H1 (cell line): ENCODE measurements around the gene LPP. TPM values are rescaled to one million over a fixed set of nuclear protein-coding genes. Genes with fewer than 3 reads are reported as not detected.

Experiments
- CTCF ChIA-PET: fragments of 300-600 bp; sonication (Branson Sonifier 250); formaldehyde crosslinking; loops from one replicate; lab custom pipeline; 2021; ENCODE audit not compliant: partially characterized antibody; lab: Charles Lee
- POLR2A ChIA-PET: fragments of 300-600 bp; sonication (Branson Sonifier 250); formaldehyde crosslinking; loops from one replicate; lab custom pipeline; 2021; ENCODE audit warnings: inconsistent platforms; ENCODE audit not compliant: partially characterized antibody; lab: Charles Lee
- DNase-seq, 2 experiments: peaks; one replicate each; pipeline versions ENCODE4 v3.0.0 to v3.0.0-alpha.2; 2010 to 2022; ENCODE audit warnings: low spot score in 2 of 2, low read depth in 1 of 2, mixed read lengths in 1 of 2
- FAIRE-seq: peaks from 2 replicates; lab custom pipeline; 2011; peaks lifted over from hg19 to GRCh38; lab: Jason Lieb, UNC
- H2AFZ ChIP-seq: 2 replicates; pipeline ENCODE4 v1.8.1; 2012; ENCODE audit warnings: low read length, inconsistent platforms
- H2AK5ac ChIP-seq: 2 replicates; pipeline ENCODE4 v1.6.1; 2013; ENCODE audit warnings: low read depth, low read length
- H2BK120ac ChIP-seq: replicated peaks from 2 replicates; pipeline ENCODE3; 2013; ENCODE audit warnings: low read depth, low read length, inconsistent platforms
- H2BK12ac ChIP-seq: 2 replicates; pipeline ENCODE4 v1.6.1; 2013; ENCODE audit warnings: low read depth, low read length
- H2BK15ac ChIP-seq: 2 replicates; pipeline ENCODE4 v1.6.1; 2013; ENCODE audit warnings: low read length
- H2BK20ac ChIP-seq: 2 replicates; pipeline ENCODE4 v1.6.1; 2013; ENCODE audit warnings: low read length
- H2BK5ac ChIP-seq: 2 replicates; pipeline ENCODE4 v1.6.1; 2013; ENCODE audit warnings: low read depth, low read length
- H3K14ac ChIP-seq: 2 replicates; pipeline ENCODE4 v1.6.1; 2013; ENCODE audit warnings: inconsistent platforms; ENCODE audit not compliant: insufficient read length
- H3K18ac ChIP-seq: 2 replicates; pipeline ENCODE4 v1.6.1; 2013; ENCODE audit warnings: low read length; ENCODE audit errors: extremely low read depth
- H3K23ac ChIP-seq: 2 replicates; pipeline ENCODE4 v1.6.1; 2013; ENCODE audit warnings: inconsistent platforms; ENCODE audit not compliant: insufficient read length
- H3K23me2 ChIP-seq: 2 replicates; pipeline ENCODE4 v1.6.1; 2013; ENCODE audit warnings: low read depth, low read length
- H3K27ac ChIP-seq: 2 replicates; pipeline ENCODE4 v1.6.1; 2011; ENCODE audit warnings: low read depth, low read length, inconsistent platforms
- H3K27me3 ChIP-seq, 4 experiments: replicated peaks in 1 of 4; 1 replicate in 1 of 4; 2 replicates in 3 of 4; pipeline versions ENCODE4 v1.6.1 to v1.8.1; 2011 to 2013; ENCODE audit warnings: low read length in 3 of 4, mild to moderate bottlenecking in 3 of 4, inconsistent platforms in 2 of 4, mixed read lengths in 2 of 4, moderate library complexity in 1 of 4; ENCODE audit not compliant: control insufficient read depth in 3 of 4, insufficient read depth in 3 of 4; ENCODE audit errors: extremely low read depth in 1 of 4
- H3K36me3 ChIP-seq, 4 experiments: 2 replicates each; pipeline versions ENCODE4 v1.6.1 to v1.8.1; 2011 to 2013; ENCODE audit warnings: mild to moderate bottlenecking in 4 of 4, low read length in 3 of 4, moderate library complexity in 2 of 4, control low read depth in 1 of 4, inconsistent platforms in 1 of 4; ENCODE audit not compliant: insufficient read depth in 4 of 4, control insufficient read depth in 2 of 4
- H3K4ac ChIP-seq: replicated peaks from 2 replicates; pipeline ENCODE3; 2013; ENCODE audit warnings: low read length, low read depth, mixed read lengths, inconsistent platforms; ENCODE audit not compliant: insufficient read length
- H3K4me1 ChIP-seq, 4 experiments: replicated peaks in 1 of 4; 1 replicate in 1 of 4; 2 replicates in 3 of 4; pipeline versions ENCODE4 v1.6.1 to v1.8.1; 2011 to 2013; ENCODE audit warnings: low read length in 3 of 4, inconsistent platforms in 2 of 4, mixed read lengths in 1 of 4; ENCODE audit not compliant: insufficient read depth in 4 of 4, control insufficient read depth in 3 of 4
- H3K4me2 ChIP-seq, 2 experiments: 2 replicates each; pipeline versions ENCODE4 v1.6.1 to v1.8.1; 2011 to 2013; ENCODE audit warnings: low read depth in 2 of 2, low read length in 2 of 2, control low read depth in 1 of 2, inconsistent platforms in 1 of 2, mild to moderate bottlenecking in 1 of 2; ENCODE audit not compliant: insufficient read depth in 1 of 2
- H3K4me3 ChIP-seq, 4 experiments: fragments of 200-600, 300-600 bp in 1 of 4; sonication (generic), shearing (Covaris generic), sonication (Bioruptor Twin) in 1 of 4; 2 replicates each; pipeline versions ENCODE4 v1.5.1 to v1.8.1; 2011 to 2016; ENCODE audit warnings: low read length in 4 of 4, low read depth in 3 of 4, control low read depth in 2 of 4, inconsistent platforms in 2 of 4, mild to moderate bottlenecking in 2 of 4, mixed read lengths in 1 of 4, moderate library complexity in 1 of 4; ENCODE audit not compliant: insufficient read depth in 2 of 4; ENCODE audit errors: extremely low read depth in 1 of 4
- H3K56ac ChIP-seq: replicated peaks from 2 replicates; pipeline ENCODE3; 2013; ENCODE audit warnings: low read depth, mild to moderate bottlenecking, mixed read lengths, low read length, inconsistent platforms; ENCODE audit not compliant: insufficient read length
- H3K79me1 ChIP-seq: 2 replicates; pipeline ENCODE4 v1.6.1; 2013; ENCODE audit warnings: low read depth, low read length, control low read depth
- H3K79me2 ChIP-seq, 2 experiments: 2 replicates each; pipeline versions ENCODE4 v1.6.1 to v1.8.1; 2012 to 2013; ENCODE audit warnings: low read length in 2 of 2, mild to moderate bottlenecking in 2 of 2, inconsistent platforms in 1 of 2; ENCODE audit not compliant: insufficient read depth in 2 of 2, control insufficient read depth in 1 of 2
- H3K9ac ChIP-seq, 4 experiments: replicated peaks in 1 of 4; 1 replicate in 1 of 4; 2 replicates in 3 of 4; pipeline versions ENCODE4 v1.6.1 to v1.8.1; 2011 to 2013; ENCODE audit warnings: low read depth in 3 of 4, low read length in 3 of 4, control low read depth in 2 of 4, mild to moderate bottlenecking in 2 of 4, moderate library complexity in 2 of 4, inconsistent platforms in 1 of 4; ENCODE audit errors: extremely low read depth in 1 of 4
- H3K9me3 ChIP-seq, 2 experiments: 2 replicates each; pipeline versions ENCODE4 v1.6.1 to v1.8.1; 2012 to 2013; ENCODE audit warnings: mild to moderate bottlenecking in 2 of 2, moderate library complexity in 2 of 2, control low read depth in 1 of 2, inconsistent platforms in 1 of 2, low read depth in 1 of 2, low read length in 1 of 2, mixed read lengths in 1 of 2; ENCODE audit not compliant: insufficient read depth in 2 of 2
- H4K20me1 ChIP-seq, 2 experiments: replicated peaks in 1 of 2; 2 replicates each; pipeline versions ENCODE3 to v1.8.1; 2011 to 2013; ENCODE audit warnings: inconsistent platforms in 2 of 2, low read length in 2 of 2, mild to moderate bottlenecking in 1 of 2; ENCODE audit not compliant: insufficient read depth in 2 of 2, control insufficient read depth in 1 of 2
- H4K5ac ChIP-seq: 2 replicates; pipeline ENCODE4 v1.6.1; 2013; ENCODE audit warnings: low read length, low read depth, mixed read lengths, inconsistent platforms; ENCODE audit not compliant: insufficient read length
- H4K8ac ChIP-seq: 2 replicates; pipeline ENCODE4 v1.8.0; 2013; ENCODE audit warnings: mild to moderate bottlenecking, moderate library complexity, low read length, inconsistent platforms; ENCODE audit not compliant: insufficient read depth; ENCODE audit errors: extremely low read depth
- H4K91ac ChIP-seq: replicated peaks from 2 replicates; pipeline ENCODE3; 2013; ENCODE audit warnings: low read length, mixed read lengths, inconsistent platforms; ENCODE audit not compliant: insufficient read length
- BRCA1 ChIP-seq: IDR thresholded peaks from 2 replicates; pipeline ENCODE4 v1.6.1; 2012; ENCODE audit warnings: low read depth, low read length, improper control_type of control experiment
- EZH2 ChIP-seq: fragments of 200-600 bp; sonication (generic); IDR thresholded peaks from 2 replicates; pipeline ENCODE4 v1.7.1; 2012; ENCODE audit warnings: low read depth, mild to moderate bottlenecking, moderate library complexity, low read length, inconsistent platforms; ENCODE audit not compliant: severe bottlenecking
- JUN ChIP-seq: IDR thresholded peaks from 2 replicates; pipeline ENCODE4 v1.6.1; 2011; ENCODE audit warnings: low read depth, mild to moderate bottlenecking, improper control_type of control experiment, low read length
- PHF8 ChIP-seq: fragments of 200-600 bp; sonication (generic); conservative IDR thresholded peaks from 2 replicates; pipeline ENCODE4 v1.7.1; 2012; ENCODE audit warnings: low read depth, mild to moderate bottlenecking, inconsistent platforms, low read length, moderate library complexity
- SIN3A ChIP-seq, 2 experiments: IDR thresholded peaks in 1 of 2; conservative IDR thresholded peaks in 1 of 2; 2 replicates each; pipeline ENCODE4 v1.6.1; 2011 to 2012; ENCODE audit warnings: low read length in 2 of 2, improper control_type of control experiment in 1 of 2, low read depth in 1 of 2, mild to moderate bottlenecking in 1 of 2
- SP1 ChIP-seq: IDR thresholded peaks from 2 replicates; pipeline ENCODE4 v1.6.1; 2011; ENCODE audit warnings: low read depth, low read length
- SP4 ChIP-seq: IDR thresholded peaks from 2 replicates; pipeline ENCODE4 v1.6.1; 2012; ENCODE audit warnings: low read length, inconsistent platforms
- TAF1 ChIP-seq: IDR thresholded peaks from 2 replicates; pipeline ENCODE4 v1.6.1; 2011; ENCODE audit warnings: mild to moderate bottlenecking, low read depth, low read length
- TEAD4 ChIP-seq: IDR thresholded peaks from 2 replicates; pipeline ENCODE4 v1.6.1; 2012; ENCODE audit warnings: low read depth, low read length, inconsistent platforms, mixed read lengths
- ZNF274 ChIP-seq: IDR thresholded peaks from 2 replicates; pipeline ENCODE4 v1.7.0; 2012; ENCODE audit warnings: low read length, borderline replicate concordance; ENCODE audit errors: extremely low read depth
- WGBS, 2 experiments: shearing (Covaris generic) in 1 of 2; methylation state at CpG; one replicate each; pipeline versions ENCODE4 v1.1.6 to v1.1.7; 2013 to 2015; ENCODE audit warnings: low lambda C conversion rate in 2 of 2, mixed read lengths in 2 of 2, inconsistent platforms in 1 of 2, low coverage in 1 of 2, missing lambda C conversion rate in 1 of 2; ENCODE audit not compliant: insufficient replicate concordance in 2 of 2, insufficient coverage in 1 of 2, insufficient read length in 1 of 2; ENCODE audit errors: extremely low coverage in 1 of 2, missing lambda C conversion rate in 1 of 2; 5-methylcytosine and 5-hydroxymethylcytosine counted together
- polyA plus RNA-seq, 7 experiments: library from polyadenylated mRNA; depleted of rRNA in 3 of 7; stranded (reverse) in 5 of 7; unstranded in 2 of 7; fragments of >200 nt in 5 of 7; fragments of 200-250 nt in 2 of 7; gene quantifications; 1 replicate in 5 of 7; 2 replicates in 1 of 7; 4 replicates in 1 of 7; pipeline versions ENCODE4 v1.2.1 to v1.2.3, GENCODE V29; 2011 to 2013; ENCODE audit warnings: missing spikeins in 2 of 7, mixed read lengths in 2 of 7
- total RNA-seq: library from RNA; stranded (reverse); fragmentation: NEBNext Ultra II Directional; extraction: Animal tissue kit (Norgen Biotek cat#: 25700); gene quantifications from 2 replicates; pipeline ENCODE4 v1.2.1, GENCODE V29; 2021
- TF ChIP-seq, protein P1 (sequence below): IDR thresholded peaks from 2 replicates; pipeline ENCODE4 v1.6.1; 2011; ENCODE audit warnings: low read depth, mild to moderate bottlenecking, low read length; ENCODE audit not compliant: insufficient read depth
- TF ChIP-seq, protein P2 (sequence below): IDR thresholded peaks from 2 replicates; pipeline ENCODE4 v1.6.1; 2012; ENCODE audit warnings: inconsistent platforms

LPP gene
- total and polyA plus RNA-seq, 2 of the 8 experiments (the other 6 are each of a cell fraction or from before 2014, with no cell fraction given) = 10.0 to 53.3 TPM

DNA sequence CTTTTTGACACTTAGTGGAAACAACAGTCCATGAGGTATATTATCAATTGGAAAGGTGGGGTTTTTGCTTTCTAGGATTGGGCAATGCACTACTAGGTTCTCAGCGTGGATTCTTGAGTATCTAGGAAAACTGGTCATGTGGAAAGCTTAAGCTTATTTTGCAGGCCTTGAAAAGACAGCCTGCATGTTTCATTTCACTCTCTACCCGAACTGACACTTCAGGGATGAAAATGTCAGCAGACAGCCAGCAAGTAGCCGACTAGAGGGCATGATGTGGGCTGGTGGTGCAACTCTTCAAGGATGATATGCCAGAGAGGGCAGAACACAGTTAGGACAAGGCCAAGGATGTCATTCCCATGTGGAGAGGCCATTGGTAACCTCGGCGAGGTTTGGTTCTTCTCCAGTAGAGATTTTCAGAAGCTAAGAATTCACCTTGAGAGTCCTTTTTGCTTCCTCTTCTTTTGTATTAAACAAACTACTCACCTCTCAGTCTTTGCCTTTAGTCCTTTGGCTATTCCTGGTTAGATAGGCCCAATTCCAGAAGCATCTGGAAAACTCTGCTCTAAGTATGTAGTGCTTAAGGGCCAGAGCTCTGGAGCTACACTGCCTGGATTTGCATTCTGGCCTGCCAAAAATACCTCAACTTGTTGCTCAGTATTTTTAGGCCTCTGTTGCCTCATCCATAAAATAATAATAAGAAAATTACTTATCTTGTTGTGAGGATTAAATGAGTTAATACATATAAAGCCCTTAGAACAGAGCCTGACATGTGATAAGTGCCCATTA lies 17.9 kb downstream of the LPP start:
- no peak overlapping the region for H3K4ac ChIP-seq
- ChIA-PET POLR2A (interaction anchor here (1.7 kb wide), 1 partner anchor 18 kb away, joined by 6 read pairs; the partner anchor contains the start of gene LPP), CTCF (interaction anchor here (0.8 to 1.7 kb wide), 6 partner anchors 10 to 764 kb away, joined by 3 to 10 read pairs (median 4); no protein-coding TSS in a partner anchor)
- H4K5ac ChIP-seq = no peak overlapping the region
- H2BK20ac ChIP-seq = no peak overlapping the region
- H3K27ac ChIP-seq = no peak overlapping the region
- H2BK120ac ChIP-seq = no peak overlapping the region
- H3K4me2 ChIP-seq = no peak overlapping the region
- no peak overlapping the region for H3K23ac ChIP-seq
- no peak overlapping the region for H2BK12ac ChIP-seq
- no peak overlapping the region for H3K14ac ChIP-seq
- 94% methylated on average over 5 of the region's 5 CpGs; no CpG with 5 or more reads in 1 of the 2 experiments for WGBS, 2 experiments
- no peak overlapping the region for H4K91ac ChIP-seq
- H3K56ac ChIP-seq = no peak overlapping the region
- H4K8ac ChIP-seq = no peak overlapping the region
- H3K4me3 ChIP-seq = no peak overlapping the region
- H2AK5ac ChIP-seq = no peak overlapping the region
- no peaks in the 10 kb centered on the region for H3K23me2 ChIP-seq
- H3K18ac ChIP-seq = no peak overlapping the region
- no peaks in the 10 kb centered on the region for H3K36me3 ChIP-seq
- peaks cover 6% of the 10 kb centered on the region; the same call in 1 of the 2 replicates for H3K79me1 ChIP-seq
- H3K9ac ChIP-seq = no peak overlapping the region
- DNase-seq = no peak
- no peak overlapping the region for H2BK15ac ChIP-seq
- H3K9me3 ChIP-seq = no peaks in the 10 kb centered on the region
- no peaks in the 10 kb centered on the region for H3K27me3 ChIP-seq
- no peaks in the 10 kb centered on the region for H4K20me1 ChIP-seq
- FAIRE-seq = no peak
- H2AFZ ChIP-seq = no peak overlapping the region
- H3K4me1 ChIP-seq = peaks cover 0 to 5% (median 0%) of the 10 kb centered on the region in 4 experiments; a peak in 2 of 7 replicates
- H2BK5ac ChIP-seq = no peak overlapping the region
- peaks cover 0 to 58% of the 10 kb centered on the region in 2 experiments; a peak in 3 of 4 replicates for H3K79me2 ChIP-seq
- TF ChIP-seq BRCA1 (no peak), EZH2 (no peak), ZNF274 (no peak), SP1 (no peak), JUN (no peak), TAF1 (no peak), SIN3A (conservative IDR thresholded peaks at IDR 0.05 in 1 of 2, IDR thresholded peaks at IDR 0.05 in 1 of 2; ENCODE audit: low read depth in 1 of 2, low read length in 2 of 2) (no peak), SP4 (no peak), TEAD4 (no peak), PHF8 (no peak)
- TF ChIP-seq, protein P1, sequence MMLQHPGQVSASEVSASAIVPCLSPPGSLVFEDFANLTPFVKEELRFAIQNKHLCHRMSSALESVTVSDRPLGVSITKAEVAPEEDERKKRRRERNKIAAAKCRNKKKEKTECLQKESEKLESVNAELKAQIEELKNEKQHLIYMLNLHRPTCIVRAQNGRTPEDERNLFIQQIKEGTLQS = no peak
- TF ChIP-seq, protein P2, sequence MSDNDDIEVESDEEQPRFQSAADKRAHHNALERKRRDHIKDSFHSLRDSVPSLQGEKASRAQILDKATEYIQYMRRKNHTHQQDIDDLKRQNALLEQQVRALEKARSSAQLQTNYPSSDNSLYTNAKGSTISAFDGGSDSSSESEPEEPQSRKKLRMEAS = no peak
